Lung (tissue), 12 donors: ENCODE results near the gene CRACR2B. TPM values are rescaled to one million over a fixed set of nuclear protein-coding genes. Genes with fewer than 3 reads are reported as not detected.

Source experiments
- ATAC-seq: fragments of 200-7000 bp; cut with Tn5 transposase; one replicate; pipeline ENCODE4 v1.9.1; 2020; ENCODE audit warnings: moderate number of reproducible peaks; ENCODE audit not compliant: insufficient read depth, low FRiP score
- DNase-seq, 3 donors: peaks; one replicate each; pipeline ENCODE4 v3.0.0-alpha.2; 2013 to 2017
- H3K27ac ChIP-seq, 2 donors: one replicate each; pipeline ENCODE4 v1.5.1; 2013; ENCODE audit warnings: mild to moderate bottlenecking in 2 of 2, moderate library complexity in 2 of 2, control low read depth in 1 of 2, inconsistent platforms in 1 of 2, low read depth in 1 of 2, low read length in 1 of 2
- H3K27me3 ChIP-seq, 3 donors: one replicate each; pipeline ENCODE4 v1.5.1; 2013; ENCODE audit warnings: low read length in 2 of 3; ENCODE audit not compliant: control insufficient read depth in 3 of 3, insufficient read depth in 3 of 3
- H3K36me3 ChIP-seq, 4 donors: one replicate each; pipeline ENCODE4 v1.5.1; 2013; ENCODE audit warnings: low read length in 4 of 4, mild to moderate bottlenecking in 1 of 4, moderate library complexity in 1 of 4; ENCODE audit not compliant: control insufficient read depth in 4 of 4, insufficient read depth in 4 of 4
- H3K4me1 ChIP-seq, 5 donors: one replicate each; pipeline ENCODE4 v1.5.1; 2013; ENCODE audit warnings: low read length in 5 of 5, mild to moderate bottlenecking in 2 of 5, moderate library complexity in 1 of 5; ENCODE audit not compliant: control insufficient read depth in 5 of 5, insufficient read depth in 5 of 5
- H3K4me3 ChIP-seq: one replicate; pipeline ENCODE4 v1.5.1; 2013; ENCODE audit warnings: mild to moderate bottlenecking, control low read depth, moderate library complexity
- H3K9ac ChIP-seq, 2 donors: one replicate each; pipeline ENCODE4 v1.5.1; 2013; ENCODE audit warnings: low read length in 2 of 2, control low read depth in 1 of 2; ENCODE audit not compliant: insufficient read depth in 1 of 2
- H3K9me3 ChIP-seq, 4 donors: one replicate each; pipeline ENCODE4 v1.5.1; 2013; ENCODE audit warnings: low read length in 3 of 4, mild to moderate bottlenecking in 1 of 4, moderate library complexity in 1 of 4; ENCODE audit not compliant: control insufficient read depth in 4 of 4, insufficient read depth in 3 of 4
- CTCF ChIP-seq: IDR thresholded peaks from 2 replicates; pipeline ENCODE4 v1.5.1; 2012; ENCODE audit warnings: mild to moderate bottlenecking; ENCODE audit errors: control extremely low read depth, extremely low read depth
- WGBS, 2 donors: extraction: QIAGEN DNeasy Blood & Tissue Kit; methylation state at CpG; one replicate each; pipeline ENCODE4 v1.1.7; 2013; 5-methylcytosine and 5-hydroxymethylcytosine counted together
- polyA plus RNA-seq, 2 donors: library from polyadenylated mRNA; stranded (reverse); fragments of 200-250 nt; gene quantifications; one replicate each; pipeline ENCODE4 v1.2.1, GENCODE V29; 2013
- total RNA-seq, 2 donors: library from RNA; depleted of rRNA in 1 of 2; stranded (reverse); fragments of >200 nt in 1 of 2; gene quantifications; one replicate each; pipeline ENCODE4 v1.2.1, GENCODE V29; 2014 to 2021
- donor health status: control.
- donor health status: control.
- donor health status: Bipolar disorder and iron deficiency.
- donor health status: healthy.
- donor health status: DM: yes; HTN: yes; CAD: no.

The CRACR2B gene
- total and polyA plus RNA-seq, 4 donors, result 17.9 to 45.1 (median 31.7) TPM

GRCh38 chr11:803770-804598, 23.7 kb upstream of the CRACR2B start:
- Histone ChIP-seq H3K4me1 (peaks cover 0 to 24% (median 10%) of the 10 kb centered on the region in 5 donors), H3K9ac (no peak overlapping the region), H3K4me3 (peak overlapping the region; percentile 34), H3K27me3 (no peaks in the 10 kb centered on the region), H3K27ac (no peak overlapping the region), H3K9me3 (no peaks in the 10 kb centered on the region), H3K36me3 (peaks cover 0 to 16% (median 4%) of the 10 kb centered on the region in 4 donors)
- ATAC-seq (no peak), DNase-seq (no peak)
- WGBS, 2 donors, result 57% methylated on average over 21 to 26 of the region's 26 CpGs
- TF ChIP-seq CTCF, result no peak

GRCh38 chr11:804599-804964, 23.1 kb upstream of the CRACR2B start:
- no peak overlapping the region for H3K9ac ChIP-seq
- no peaks in the 10 kb centered on the region for H3K27me3 ChIP-seq
- 3 to 6% methylated on average over 18 of the region's 18 CpGs for WGBS, 2 donors
- peak overlapping the region; percentile 34 for H3K4me3 ChIP-seq
- DNase-seq (no peak), ATAC-seq (no peak)
- H3K4me1 ChIP-seq, result peaks cover 0 to 24% (median 10%) of the 10 kb centered on the region in 5 donors
- peaks cover 0 to 14% (median 5%) of the 10 kb centered on the region in 4 donors for H3K36me3 ChIP-seq
- peak overlapping the region; percentile 58 to 85 for H3K27ac ChIP-seq
- H3K9me3 ChIP-seq, result no peaks in the 10 kb centered on the region
- no peak for TF ChIP-seq CTCF

GRCh38 chr11:808427-809286, 19.1 kb upstream of the CRACR2B start:
- no peak for TF ChIP-seq CTCF
- Histone ChIP-seq H3K9ac (peak overlapping the region; percentile 79 to 86), H3K4me1 (peaks cover 6 to 34% (median 14%) of the 10 kb centered on the region in 5 donors), H3K4me3 (peak overlapping the region; percentile 66), H3K36me3 (peaks cover 0 to 24% (median 13%) of the 10 kb centered on the region in 4 donors), H3K27me3 (no peaks in the 10 kb centered on the region), H3K9me3 (no peaks in the 10 kb centered on the region), H3K27ac (peak overlapping the region; percentile 94 to 97)
- WGBS, 2 donors, result 29 to 37% methylated on average over 31 to 36 of the region's 36 CpGs
- peak; percentile 67 for ATAC-seq
- DNase-seq, result no peak
